Measurements from ENCODE around the gene AVPR2.

AVPR2 gene

DNA sequence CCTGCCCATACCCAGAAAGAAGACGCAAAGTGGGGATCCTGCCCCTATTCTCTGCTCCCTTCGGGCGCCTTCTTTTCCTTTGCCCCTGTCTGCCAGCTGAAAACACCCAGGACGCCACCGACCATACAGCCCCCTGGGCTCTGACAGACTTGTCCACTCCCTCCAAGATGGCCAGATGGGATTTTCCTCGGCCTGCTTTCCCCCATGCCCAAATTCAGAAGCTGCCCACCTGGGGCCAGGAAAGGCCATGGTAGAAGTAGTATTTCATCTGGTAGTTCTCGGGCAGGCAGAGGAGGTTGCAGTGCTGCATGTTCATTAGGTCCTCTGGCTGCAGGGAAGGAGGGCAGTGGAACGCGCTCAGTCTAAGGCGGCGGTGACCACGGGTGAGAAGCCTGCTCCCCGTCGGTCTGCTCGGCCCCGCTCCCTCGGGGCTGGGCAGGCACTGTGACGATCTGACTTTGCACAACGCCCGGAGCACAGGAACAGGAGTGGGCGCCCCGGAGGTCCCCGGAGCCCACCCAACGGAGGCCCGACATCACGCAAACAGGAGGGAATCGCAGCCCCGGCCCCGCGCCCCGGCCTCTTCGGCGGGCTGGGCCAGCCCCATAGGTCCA is 29.8 kb downstream of the AVPR2 start:
- peak overlapping the region; percentile 68 for H3K4me3 ChIP-seq (ENCODE audit: low read depth, low read length)
- POLR2A ChIA-PET: interaction anchor here (0.8 to 2.1 kb wide), 3 partner anchors 9 to 140 kb away, joined by 3 to 8 read pairs (median 3); partner anchors contain the start of genes IDH3G and SSR4
- TF ChIP-seq CTCF (IDR thresholded peaks at IDR 0.05; ENCODE audit: insufficient read depth, low read length, missing control alignments): no peak
- CTCF ChIA-PET: interaction anchor here (0.8 to 3.4 kb wide), 4 partner anchors 11 to 174 kb away, joined by 3 to 24 read pairs (median 4); no protein-coding TSS in a partner anchor
- DNase-seq (ENCODE audit: low read depth, low spot score): no peak

- ChIA-PET POLR2A (interaction anchor here (2.1 kb wide), 1 partner anchor 140 kb away, joined by 8 read pairs; the partner anchor contains the start of genes IDH3G and SSR4), CTCF (interaction anchor here (0.8 to 3.4 kb wide), 4 partner anchors 12 to 174 kb away, joined by 3 to 24 read pairs (median 4); no protein-coding TSS in a partner anchor)
- TF ChIP-seq CTCF (IDR thresholded peaks at IDR 0.05; ENCODE audit: insufficient read depth, low read length, missing control alignments): no peak
- no peak for DNase-seq (ENCODE audit: low read depth, low spot score)
- H3K4me3 ChIP-seq (ENCODE audit: low read depth, low read length): peak within 1 kb of the TSS; percentile 68
Measured at GRCh38 chrX:153934762-153935325, 30.4 kb downstream of the AVPR2 start, which contains the start of gene NAA10. Gene NAA10, minus strand, starts transcription at chrX:153935037. Its CDS starts 133 bp downstream, at chrX:153934904.

GRCh38 chrX:153935326-153935851 is 30.9 kb downstream of the AVPR2 start:
- ChIA-PET CTCF (interaction anchor here (0.8 to 4.8 kb wide), 4 partner anchors 11 to 15 kb away, joined by 3 to 53 read pairs (median 14); no protein-coding TSS in a partner anchor), POLR2A (interaction anchor here (2.1 kb wide), 1 partner anchor 141 kb away, joined by 8 read pairs; the partner anchor contains the start of genes IDH3G and SSR4)
- no peak for TF ChIP-seq CTCF (IDR thresholded peaks at IDR 0.05; ENCODE audit: insufficient read depth, low read length, missing control alignments)
- H3K4me3 ChIP-seq (ENCODE audit: low read depth, low read length): peak overlapping the region; percentile 49
- DNase-seq (ENCODE audit: low read depth, low spot score): no peak

- TF ChIP-seq CTCF (IDR thresholded peaks at IDR 0.05; ENCODE audit: insufficient read depth, low read length, missing control alignments): no peak
- H3K4me3 ChIP-seq (ENCODE audit: low read depth, low read length): no peak overlapping the region
- ChIA-PET POLR2A (no interaction called here), CTCF (interaction anchor here (4.8 kb wide), 1 partner anchor 11 kb away, joined by 53 read pairs; no protein-coding TSS in a partner anchor)
- no peak for DNase-seq (ENCODE audit: low read depth, low spot score)
Measured at GRCh38 chrX:153937056-153937455, 32.6 kb downstream of the AVPR2 start.

GRCh38 chrX:153938226-153938786 is 33.8 kb downstream of the AVPR2 start:
- ChIA-PET POLR2A (no interaction called here), CTCF (interaction anchor here (4.8 kb wide), 1 partner anchor 10 kb away, joined by 53 read pairs; no protein-coding TSS in a partner anchor)
- TF ChIP-seq CTCF (IDR thresholded peaks at IDR 0.05; ENCODE audit: insufficient read depth, low read length, missing control alignments): no peak
- no peak overlapping the region for H3K4me3 ChIP-seq (ENCODE audit: low read depth, low read length)
- no peak for DNase-seq (ENCODE audit: low read depth, low spot score)
